ENCODE measurements around the gene SEMA3D. TPM values are rescaled to one million over a fixed set of nuclear protein-coding genes. Genes with fewer than 3 reads are reported as not detected.
A peak's percentile ranks its signal among the peaks of the same experiment; 100 is the strongest.

The SEMA3D gene
- total and polyA plus RNA-seq, 7 donors = 0.23 to 5.5 (median 2.5) TPM

GRCh38 chr7:85041605-85042216 is 145.1 kb downstream of the SEMA3D start:
- TF ChIP-seq POLR2A (IDR thresholded peaks at IDR 0.05) (no peak), EP300 (IDR thresholded peaks at IDR 0.05) (no peak), POLR2AphosphoS5 (IDR thresholded peaks at IDR 0.05) (no peak)
- TF ChIP-seq, protein P1, sequence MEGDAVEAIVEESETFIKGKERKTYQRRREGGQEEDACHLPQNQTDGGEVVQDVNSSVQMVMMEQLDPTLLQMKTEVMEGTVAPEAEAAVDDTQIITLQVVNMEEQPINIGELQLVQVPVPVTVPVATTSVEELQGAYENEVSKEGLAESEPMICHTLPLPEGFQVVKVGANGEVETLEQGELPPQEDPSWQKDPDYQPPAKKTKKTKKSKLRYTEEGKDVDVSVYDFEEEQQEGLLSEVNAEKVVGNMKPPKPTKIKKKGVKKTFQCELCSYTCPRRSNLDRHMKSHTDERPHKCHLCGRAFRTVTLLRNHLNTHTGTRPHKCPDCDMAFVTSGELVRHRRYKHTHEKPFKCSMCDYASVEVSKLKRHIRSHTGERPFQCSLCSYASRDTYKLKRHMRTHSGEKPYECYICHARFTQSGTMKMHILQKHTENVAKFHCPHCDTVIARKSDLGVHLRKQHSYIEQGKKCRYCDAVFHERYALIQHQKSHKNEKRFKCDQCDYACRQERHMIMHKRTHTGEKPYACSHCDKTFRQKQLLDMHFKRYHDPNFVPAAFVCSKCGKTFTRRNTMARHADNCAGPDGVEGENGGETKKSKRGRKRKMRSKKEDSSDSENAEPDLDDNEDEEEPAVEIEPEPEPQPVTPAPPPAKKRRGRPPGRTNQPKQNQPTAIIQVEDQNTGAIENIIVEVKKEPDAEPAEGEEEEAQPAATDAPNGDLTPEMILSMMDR (IDR thresholded peaks at IDR 0.05) = peak; percentile 48 to 70 (median 58)

GRCh38 chr7:85039196-85039923 is 147.5 kb downstream of the SEMA3D start:
- intact Hi-C loops (cut with DNase I) = loop anchor here (10.0 kb wide), 1 partner anchor 715 kb away; no protein-coding TSS in a partner anchor
- H3K27me3 ChIP-seq = no peaks in the 10 kb centered on the region
- H3K36me3 ChIP-seq = no peaks in the 10 kb centered on the region
- 72 to 80% methylated on average over 11 of the region's 11 CpGs for WGBS, 2 donors
- H3K4me1 ChIP-seq = no peaks in the 10 kb centered on the region
- no peak overlapping the region for H3K4me3 ChIP-seq
- no peak for TF ChIP-seq POLR2A (IDR thresholded peaks at IDR 0.05)
- no peak for TF ChIP-seq POLR2AphosphoS5 (IDR thresholded peaks at IDR 0.05)
- TF ChIP-seq, protein P1 (IDR thresholded peaks at IDR 0.05) = no peak
- TF ChIP-seq EP300 (IDR thresholded peaks at IDR 0.05) = no peak
- H3K9me3 ChIP-seq = no peaks in the 10 kb centered on the region
- no peak for DNase-seq
- no peak overlapping the region for H3K27ac ChIP-seq

More at GRCh38 chr7:85041605-85042216, 145.1 kb downstream of the SEMA3D start:
- H3K4me3 ChIP-seq = no peak overlapping the region
- H3K4me1 ChIP-seq = no peaks in the 10 kb centered on the region
- no peak for DNase-seq
- H3K27me3 ChIP-seq = no peaks in the 10 kb centered on the region
- 51 to 61% methylated on average over 6 of the region's 6 CpGs for WGBS, 2 donors
- intact Hi-C loops (cut with DNase I) = loop anchor here (2.0 to 10.0 kb wide), 3 partner anchors 146 to 813 kb away; partner anchors contain the start of gene SEMA3D
- no peak overlapping the region for H3K27ac ChIP-seq
- H3K9me3 ChIP-seq = no peaks in the 10 kb centered on the region
- H3K36me3 ChIP-seq = no peaks in the 10 kb centered on the region

- Histone ChIP-seq H3K4me1 (no peaks in the 10 kb centered on the region), H3K27me3 (no peaks in the 10 kb centered on the region), H3K4me3 (no peak overlapping the region), H3K36me3 (no peaks in the 10 kb centered on the region), H3K9me3 (no peaks in the 10 kb centered on the region), H3K27ac (no peak overlapping the region)
- DNase-seq = no peak
- intact Hi-C loops (cut with DNase I) = loop anchor here (10.0 kb wide), 1 partner anchor 716 kb away; no protein-coding TSS in a partner anchor
- WGBS, 2 donors = 11 to 65% methylated on average over 2 of the region's 2 CpGs
- TF ChIP-seq POLR2AphosphoS5 (IDR thresholded peaks at IDR 0.05) (no peak), EP300 (IDR thresholded peaks at IDR 0.05) (no peak), POLR2A (IDR thresholded peaks at IDR 0.05) (no peak)
- TF ChIP-seq, protein P1 (IDR thresholded peaks at IDR 0.05) = no peak
Observed at GRCh38 chr7:85038466-85038865, 148.4 kb downstream of the SEMA3D start.

DNA sequence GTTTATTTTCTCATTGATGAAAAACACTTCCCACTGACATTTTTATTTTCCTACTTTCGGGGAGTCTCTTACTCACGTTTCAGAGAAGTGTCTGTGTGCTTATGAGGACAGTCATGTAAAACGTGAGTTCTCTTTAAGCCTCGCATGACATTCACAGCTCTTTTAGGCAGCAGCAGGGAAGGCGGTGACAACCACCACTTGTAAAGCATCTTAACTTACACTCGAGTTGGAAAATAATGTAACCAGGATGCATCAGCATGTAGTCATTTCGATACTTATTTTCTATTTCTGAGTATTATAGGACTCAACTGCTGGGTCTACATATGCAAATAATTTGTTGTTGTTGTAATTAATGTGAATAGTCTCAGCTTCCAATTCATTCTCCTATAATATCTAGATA is 153.6 kb downstream of the SEMA3D start:
- Histone ChIP-seq H3K9me3 (no peaks in the 10 kb centered on the region), H3K36me3 (no peaks in the 10 kb centered on the region), H3K27ac (no peak overlapping the region), H3K27me3 (no peaks in the 10 kb centered on the region), H3K4me3 (no peak overlapping the region), H3K4me1 (peaks cover 0 to 4% (median 0%) of the 10 kb centered on the region in 4 donors)
- 61 to 81% methylated on average over 7 of the region's 7 CpGs for WGBS, 2 donors
- intact Hi-C loops (cut with DNase I) = loop anchor here (10.0 kb wide), 1 partner anchor 722 kb away; no protein-coding TSS in a partner anchor
- TF ChIP-seq POLR2AphosphoS5 (IDR thresholded peaks at IDR 0.05) = no peak
- DNase-seq = no peak

- intact Hi-C loops (cut with DNase I) = loop anchor here (10.0 kb wide), 1 partner anchor 723 kb away; no protein-coding TSS in a partner anchor
- Histone ChIP-seq H3K36me3 (no peaks in the 10 kb centered on the region), H3K9me3 (no peaks in the 10 kb centered on the region), H3K4me1 (peaks cover 0 to 4% (median 0%) of the 10 kb centered on the region in 4 donors), H3K27ac (no peak overlapping the region), H3K27me3 (no peaks in the 10 kb centered on the region), H3K4me3 (no peak overlapping the region)
- 16 to 68% methylated on average over 3 of the region's 3 CpGs for WGBS, 2 donors
- TF ChIP-seq EP300 (IDR thresholded peaks at IDR 0.05) (no peak), POLR2A (IDR thresholded peaks at IDR 0.05) (no peak), POLR2AphosphoS5 (IDR thresholded peaks at IDR 0.05) (no peak)
- no peak for DNase-seq
Observed at GRCh38 chr7:85031475-85031874, 155.4 kb downstream of the SEMA3D start.

Data from sigmoid colon (tissue), 7 donors.